Measurements from ENCODE around the gene ATP7A. TPM values are rescaled to one million over a fixed set of nuclear protein-coding genes. Genes with fewer than 3 reads are reported as not detected.

The ATP7A gene
- total and polyA plus RNA-seq, 9 of the 15 experiments (the other 6 are each of a cell fraction or from before 2014, with no cell fraction given) = 7.8 to 22.7 (median 11.6) TPM

DNA sequence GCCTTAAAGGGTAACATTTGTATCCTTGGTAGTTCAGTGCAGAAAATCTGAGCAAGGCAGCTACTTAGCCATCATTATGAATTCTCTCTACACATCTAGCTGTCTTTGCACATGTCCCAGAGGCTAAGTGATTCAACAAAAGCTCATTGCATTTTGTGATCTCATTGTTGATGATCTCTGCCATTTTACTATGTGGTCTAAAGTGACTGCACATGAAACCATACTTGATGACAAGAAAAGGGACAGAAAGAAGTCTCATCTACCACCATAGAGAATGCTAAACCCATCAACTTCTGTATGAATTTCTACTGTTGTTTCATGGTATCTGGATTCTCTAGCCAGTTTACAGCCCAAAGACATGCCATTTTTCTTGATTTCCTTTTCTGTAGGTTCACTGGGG lies 187.6 kb downstream of the ATP7A start:
- H4K20me1 ChIP-seq (replicated peaks; ENCODE audit: control insufficient read depth, insufficient read depth, low read length) = no peaks in the 10 kb centered on the region
- intact Hi-C loops (cut with micrococcal nuclease) (no loop called here), in situ Hi-C loops (cut with MboI) (no loop called here)
- ChIA-PET POLR2A (no interaction called here), CTCF (ENCODE audit: low intra/inter-chr PET ratio) (no interaction called here)
- no peak overlapping the region for H2AFZ ChIP-seq (ENCODE audit: low read depth, low read length)
- H3K79me2 ChIP-seq (ENCODE audit: control insufficient read depth, insufficient read depth, low read length) = no peaks in the 10 kb centered on the region
- H3K4me2 ChIP-seq (ENCODE audit: insufficient read depth, low read length) = no peak overlapping the region
- no peak for DNase-seq (ENCODE audit: extremely low read depth in 1 of 4, low spot score in 3 of 4)
- no peaks in the 10 kb centered on the region for H3K36me3 ChIP-seq (ENCODE audit: control insufficient read depth, insufficient read depth, low read length)
- no TSS peak for BruUV-seq (replicated peaks)
- ATAC-seq = no peak
- TF ChIP-seq SPI1 (IDR thresholded peaks at IDR 0.05; ENCODE audit: borderline replicate concordance, low read depth, low read length) (no peak), EGR1 (conservative IDR thresholded peaks at IDR 0.05) (no peak), ZNF24 (IDR thresholded peaks at IDR 0.05) (no peak), MTA2 (IDR thresholded peaks at IDR 0.05; ENCODE audit: low read depth) (no peak), TFAM (CRISPR knock-in tag; conservative IDR thresholded peaks at IDR 0.05) (no peak), ETS2 (tag; IDR thresholded peaks at IDR 0.05; ENCODE audit: borderline replicate concordance, poor library complexity, severe bottlenecking) (no peak), ZNF408 (CRISPR knock-in tag; IDR thresholded peaks at IDR 0.05; ENCODE audit: low read depth) (no peak), ASH1L (IDR thresholded peaks at IDR 0.05; ENCODE audit: borderline replicate concordance, low read depth, partially characterized antibody) (no peak), GATAD2A (IDR thresholded peaks at IDR 0.05) (no peak), IFI16 (CRISPR knock-in tag; IDR thresholded peaks at IDR 0.05) (no peak), MTA1 (IDR thresholded peaks at IDR 0.05; ENCODE audit: borderline replicate concordance) (no peak)
- TF ChIP-seq, protein P1, sequence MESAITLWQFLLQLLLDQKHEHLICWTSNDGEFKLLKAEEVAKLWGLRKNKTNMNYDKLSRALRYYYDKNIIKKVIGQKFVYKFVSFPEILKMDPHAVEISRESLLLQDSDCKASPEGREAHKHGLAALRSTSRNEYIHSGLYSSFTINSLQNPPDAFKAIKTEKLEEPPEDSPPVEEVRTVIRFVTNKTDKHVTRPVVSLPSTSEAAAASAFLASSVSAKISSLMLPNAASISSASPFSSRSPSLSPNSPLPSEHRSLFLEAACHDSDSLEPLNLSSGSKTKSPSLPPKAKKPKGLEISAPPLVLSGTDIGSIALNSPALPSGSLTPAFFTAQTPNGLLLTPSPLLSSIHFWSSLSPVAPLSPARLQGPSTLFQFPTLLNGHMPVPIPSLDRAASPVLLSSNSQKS (CRISPR knock-in tag; IDR thresholded peaks at IDR 0.05) = no peak
- TF ChIP-seq, protein P2, sequence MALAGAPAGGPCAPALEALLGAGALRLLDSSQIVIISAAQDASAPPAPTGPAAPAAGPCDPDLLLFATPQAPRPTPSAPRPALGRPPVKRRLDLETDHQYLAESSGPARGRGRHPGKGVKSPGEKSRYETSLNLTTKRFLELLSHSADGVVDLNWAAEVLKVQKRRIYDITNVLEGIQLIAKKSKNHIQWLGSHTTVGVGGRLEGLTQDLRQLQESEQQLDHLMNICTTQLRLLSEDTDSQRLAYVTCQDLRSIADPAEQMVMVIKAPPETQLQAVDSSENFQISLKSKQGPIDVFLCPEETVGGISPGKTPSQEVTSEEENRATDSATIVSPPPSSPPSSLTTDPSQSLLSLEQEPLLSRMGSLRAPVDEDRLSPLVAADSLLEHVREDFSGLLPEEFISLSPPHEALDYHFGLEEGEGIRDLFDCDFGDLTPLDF (CRISPR knock-in tag; IDR thresholded peaks at IDR 0.05) = no peak
- TF ChIP-seq, protein P3, sequence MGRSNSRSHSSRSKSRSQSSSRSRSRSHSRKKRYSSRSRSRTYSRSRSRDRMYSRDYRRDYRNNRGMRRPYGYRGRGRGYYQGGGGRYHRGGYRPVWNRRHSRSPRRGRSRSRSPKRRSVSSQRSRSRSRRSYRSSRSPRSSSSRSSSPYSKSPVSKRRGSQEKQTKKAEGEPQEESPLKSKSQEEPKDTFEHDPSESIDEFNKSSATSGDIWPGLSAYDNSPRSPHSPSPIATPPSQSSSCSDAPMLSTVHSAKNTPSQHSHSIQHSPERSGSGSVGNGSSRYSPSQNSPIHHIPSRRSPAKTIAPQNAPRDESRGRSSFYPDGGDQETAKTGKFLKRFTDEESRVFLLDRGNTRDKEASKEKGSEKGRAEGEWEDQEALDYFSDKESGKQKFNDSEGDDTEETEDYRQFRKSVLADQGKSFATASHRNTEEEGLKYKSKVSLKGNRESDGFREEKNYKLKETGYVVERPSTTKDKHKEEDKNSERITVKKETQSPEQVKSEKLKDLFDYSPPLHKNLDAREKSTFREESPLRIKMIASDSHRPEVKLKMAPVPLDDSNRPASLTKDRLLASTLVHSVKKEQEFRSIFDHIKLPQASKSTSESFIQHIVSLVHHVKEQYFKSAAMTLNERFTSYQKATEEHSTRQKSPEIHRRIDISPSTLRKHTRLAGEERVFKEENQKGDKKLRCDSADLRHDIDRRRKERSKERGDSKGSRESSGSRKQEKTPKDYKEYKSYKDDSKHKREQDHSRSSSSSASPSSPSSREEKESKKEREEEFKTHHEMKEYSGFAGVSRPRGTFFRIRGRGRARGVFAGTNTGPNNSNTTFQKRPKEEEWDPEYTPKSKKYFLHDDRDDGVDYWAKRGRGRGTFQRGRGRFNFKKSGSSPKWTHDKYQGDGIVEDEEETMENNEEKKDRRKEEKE (IDR thresholded peaks at IDR 0.05; ENCODE audit: borderline replicate concordance in 1 of 2, control insufficient read depth in 1 of 2, low read depth in 2 of 2, low read length in 1 of 2) = no peak
- TF ChIP-seq, protein P4, sequence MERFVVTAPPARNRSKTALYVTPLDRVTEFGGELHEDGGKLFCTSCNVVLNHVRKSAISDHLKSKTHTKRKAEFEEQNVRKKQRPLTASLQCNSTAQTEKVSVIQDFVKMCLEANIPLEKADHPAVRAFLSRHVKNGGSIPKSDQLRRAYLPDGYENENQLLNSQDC (CRISPR knock-in tag; IDR thresholded peaks at IDR 0.05) = no peak
- TF ChIP-seq, protein P5, sequence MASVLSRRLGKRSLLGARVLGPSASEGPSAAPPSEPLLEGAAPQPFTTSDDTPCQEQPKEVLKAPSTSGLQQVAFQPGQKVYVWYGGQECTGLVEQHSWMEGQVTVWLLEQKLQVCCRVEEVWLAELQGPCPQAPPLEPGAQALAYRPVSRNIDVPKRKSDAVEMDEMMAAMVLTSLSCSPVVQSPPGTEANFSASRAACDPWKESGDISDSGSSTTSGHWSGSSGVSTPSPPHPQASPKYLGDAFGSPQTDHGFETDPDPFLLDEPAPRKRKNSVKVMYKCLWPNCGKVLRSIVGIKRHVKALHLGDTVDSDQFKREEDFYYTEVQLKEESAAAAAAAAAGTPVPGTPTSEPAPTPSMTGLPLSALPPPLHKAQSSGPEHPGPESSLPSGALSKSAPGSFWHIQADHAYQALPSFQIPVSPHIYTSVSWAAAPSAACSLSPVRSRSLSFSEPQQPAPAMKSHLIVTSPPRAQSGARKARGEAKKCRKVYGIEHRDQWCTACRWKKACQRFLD (CRISPR knock-in tag; IDR thresholded peaks at IDR 0.05) = no peak
- no peaks in the 10 kb centered on the region for H3K9me3 ChIP-seq (replicated peaks; ENCODE audit: control insufficient read depth, insufficient read depth, low read depth, low read length)
- H3K4me1 ChIP-seq (replicated peaks in 1 of 2; ENCODE audit: control insufficient read depth in 2 of 2, insufficient read depth in 2 of 2, low read length in 2 of 2) = peaks cover 0 to 3% of the 10 kb centered on the region in 2 experiments; a peak in 2 of 5 replicates
- H3K27ac ChIP-seq (ENCODE audit: extremely low read depth, low read depth, low read length) = no peak overlapping the region
- no peaks in the 10 kb centered on the region for H3K27me3 ChIP-seq (ENCODE audit: control insufficient read depth in 2 of 2, insufficient read depth in 2 of 2, low read length in 2 of 2)
- no peaks in the 10 kb centered on the region for H3K9me1 ChIP-seq (ENCODE audit: control insufficient read depth, insufficient read depth, low read length)
- FAIRE-seq = no peak
- H3K9ac ChIP-seq (ENCODE audit: insufficient read depth in 1 of 2, low read depth in 2 of 2, low read length in 2 of 2) = no peak overlapping the region
- no peak overlapping the region for H3K4me3 ChIP-seq

Data from K562 (cell line).